Measurements from ENCODE around the gene CA5A.
"Not testable (repeated sequence)": the region's sequence is repeated elsewhere in the genome, so short reads cannot be mapped to it uniquely, and the experiment has no call there.

Gene CA5A

GRCh38 chr16:87936375-87937230 lies at the start of gene CA5A:
TSS of gene CA5A (minus strand) at chr16:87936529. CDS start at chr16:87936450, 79 bp downstream.
- Mint-ChIP-seq H3K27me3 (no peaks in the 10 kb centered on the region), H3K4me3 (no peak within 1 kb of the TSS), H3K36me3 (ENCODE audit: insufficient read depth) (no peaks in the 10 kb centered on the region), H3K9me3 (no peaks in the 10 kb centered on the region), H3K27ac (ENCODE audit: low read depth) (no peak within 1 kb of the TSS), H3K4me1 (no peaks in the 10 kb centered on the region)
- no peak for ATAC-seq (replicated peaks; ENCODE audit: extremely low read depth, poor library complexity, severe bottlenecking)
- DNase-seq (ENCODE audit: low spot score in 2 of 2): no peak

- DNase-seq (ENCODE audit: low spot score in 2 of 2); H3K27me3 Mint-ChIP-seq: not testable (repeated sequence)
Measured at GRCh38 chr16:87985493-87985892, 49.2 kb upstream of the CA5A start.

GRCh38 chr16:87984632-87985267 lies 48.4 kb upstream of the CA5A start:
- H3K4me1 Mint-ChIP-seq: peaks cover 39% of the 10 kb centered on the region
- no peaks in the 10 kb centered on the region for H3K27me3 Mint-ChIP-seq
- DNase-seq (ENCODE audit: low spot score in 2 of 2) (no peak), ATAC-seq (replicated peaks; ENCODE audit: extremely low read depth, poor library complexity, severe bottlenecking) (no peak)
- no peak overlapping the region for H3K4me3 Mint-ChIP-seq
- H3K9me3 Mint-ChIP-seq: no peaks in the 10 kb centered on the region
- peaks cover 25% of the 10 kb centered on the region for H3K36me3 Mint-ChIP-seq (ENCODE audit: insufficient read depth)
- H3K27ac Mint-ChIP-seq (ENCODE audit: low read depth): no peak overlapping the region

More at GRCh38 chr16:87985493-87985892, 49.2 kb upstream of the CA5A start:
- H3K4me1 Mint-ChIP-seq: peaks cover 32% of the 10 kb centered on the region
- H3K36me3 Mint-ChIP-seq (ENCODE audit: insufficient read depth): peaks cover 22% of the 10 kb centered on the region
- not testable (repeated sequence) for H3K27ac Mint-ChIP-seq (ENCODE audit: low read depth); H3K4me3 Mint-ChIP-seq; ATAC-seq (replicated peaks; ENCODE audit: extremely low read depth, poor library complexity, severe bottlenecking); H3K9me3 Mint-ChIP-seq

GRCh38 chr16:87984180-87984579 lies 47.9 kb upstream of the CA5A start:
- Mint-ChIP-seq H3K36me3 (ENCODE audit: insufficient read depth) (peaks cover 26% of the 10 kb centered on the region), H3K4me1 (peaks cover 45% of the 10 kb centered on the region)
- DNase-seq (ENCODE audit: low spot score in 2 of 2); H3K4me3 Mint-ChIP-seq; H3K27ac Mint-ChIP-seq (ENCODE audit: low read depth); H3K27me3 Mint-ChIP-seq; H3K9me3 Mint-ChIP-seq; ATAC-seq (replicated peaks; ENCODE audit: extremely low read depth, poor library complexity, severe bottlenecking): not testable (repeated sequence)

- H3K4me3 Mint-ChIP-seq; H3K27me3 Mint-ChIP-seq; H3K27ac Mint-ChIP-seq (ENCODE audit: low read depth); ATAC-seq (replicated peaks; ENCODE audit: extremely low read depth, poor library complexity, severe bottlenecking); H3K9me3 Mint-ChIP-seq; DNase-seq (ENCODE audit: low spot score in 2 of 2): not testable (repeated sequence)
- Mint-ChIP-seq H3K4me1 (peaks cover 49% of the 10 kb centered on the region), H3K36me3 (ENCODE audit: insufficient read depth) (peaks cover 27% of the 10 kb centered on the region)
Measured at GRCh38 chr16:87983737-87984097, 47.4 kb upstream of the CA5A start.

GRCh38 chr16:87983072-87983736 lies 46.9 kb upstream of the CA5A start:
- H3K4me3 Mint-ChIP-seq; H3K27me3 Mint-ChIP-seq; DNase-seq (ENCODE audit: low spot score in 2 of 2); ATAC-seq (replicated peaks; ENCODE audit: extremely low read depth, poor library complexity, severe bottlenecking); H3K27ac Mint-ChIP-seq (ENCODE audit: low read depth); H3K9me3 Mint-ChIP-seq: not testable (repeated sequence)
- Mint-ChIP-seq H3K36me3 (ENCODE audit: insufficient read depth) (peaks cover 26% of the 10 kb centered on the region), H3K4me1 (peaks cover 51% of the 10 kb centered on the region)

GRCh38 chr16:87982581-87983041 lies 46.3 kb upstream of the CA5A start:
- Mint-ChIP-seq H3K27me3 (no peaks in the 10 kb centered on the region), H3K9me3 (no peaks in the 10 kb centered on the region), H3K4me1 (peaks cover 51% of the 10 kb centered on the region), H3K36me3 (ENCODE audit: insufficient read depth) (peaks cover 25% of the 10 kb centered on the region), H3K4me3 (no peak overlapping the region), H3K27ac (ENCODE audit: low read depth) (no peak overlapping the region)
- ATAC-seq (replicated peaks; ENCODE audit: extremely low read depth, poor library complexity, severe bottlenecking) (no peak), DNase-seq (ENCODE audit: low spot score in 2 of 2) (no peak)

DNA sequence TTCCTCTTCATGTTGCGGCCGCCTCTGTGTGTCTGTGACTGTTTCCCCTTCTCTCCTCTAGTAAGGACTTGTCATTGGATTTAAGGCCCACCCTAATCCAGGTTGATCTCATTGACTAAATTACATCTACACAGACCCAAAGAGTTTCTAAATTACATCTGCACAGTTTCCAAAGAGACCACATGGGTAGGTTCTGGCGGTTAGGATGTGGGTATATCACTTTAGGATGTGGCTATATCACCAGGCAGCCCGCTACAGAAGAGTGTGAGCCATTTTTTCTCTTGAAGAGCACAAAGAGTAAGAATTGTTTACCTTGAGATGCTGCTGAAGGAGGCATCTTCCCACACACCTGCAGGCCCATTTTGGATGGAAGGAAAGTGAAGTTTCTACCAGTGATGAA lies 45.0 kb upstream of the CA5A start:
- ATAC-seq (replicated peaks; ENCODE audit: extremely low read depth, poor library complexity, severe bottlenecking): peak; percentile 45
- not testable (repeated sequence) for H3K9me3 Mint-ChIP-seq, H3K27me3 Mint-ChIP-seq
- Mint-ChIP-seq H3K4me1 (peaks cover 51% of the 10 kb centered on the region), H3K4me3 (peak overlapping the region; percentile 60), H3K27ac (ENCODE audit: low read depth) (peak overlapping the region; percentile 84), H3K36me3 (ENCODE audit: insufficient read depth) (peaks cover 27% of the 10 kb centered on the region)
- DNase-seq (ENCODE audit: low spot score in 2 of 2): peak in 1 of 2 donors; percentile 32

- H3K27ac Mint-ChIP-seq (ENCODE audit: low read depth): peak overlapping the region; percentile 94
- H3K4me1 Mint-ChIP-seq: peaks cover 51% of the 10 kb centered on the region
- H3K27me3 Mint-ChIP-seq, H3K9me3 Mint-ChIP-seq: not testable (repeated sequence)
- H3K36me3 Mint-ChIP-seq (ENCODE audit: insufficient read depth): peaks cover 26% of the 10 kb centered on the region
- peak; percentile 87 for ATAC-seq (replicated peaks; ENCODE audit: extremely low read depth, poor library complexity, severe bottlenecking)
- H3K4me3 Mint-ChIP-seq: peak overlapping the region; percentile 60
- DNase-seq (ENCODE audit: low spot score in 2 of 2): peak in 1 of 2 donors; percentile 39
Measured at GRCh38 chr16:87979911-87980630, 43.7 kb upstream of the CA5A start.

- Mint-ChIP-seq H3K27ac (ENCODE audit: low read depth) (peak overlapping the region; percentile 94), H3K4me3 (no peak overlapping the region), H3K4me1 (peaks cover 49% of the 10 kb centered on the region), H3K27me3 (no peaks in the 10 kb centered on the region), H3K36me3 (ENCODE audit: insufficient read depth) (peaks cover 26% of the 10 kb centered on the region), H3K9me3 (no peaks in the 10 kb centered on the region)
- ATAC-seq (replicated peaks; ENCODE audit: extremely low read depth, poor library complexity, severe bottlenecking) (no peak), DNase-seq (ENCODE audit: low spot score in 2 of 2) (no peak)
Measured at GRCh38 chr16:87979352-87979751, 43.0 kb upstream of the CA5A start.

GRCh38 chr16:87978127-87978526 lies 41.8 kb upstream of the CA5A start:
- Mint-ChIP-seq H3K36me3 (ENCODE audit: insufficient read depth) (peaks cover 28% of the 10 kb centered on the region), H3K4me1 (peaks cover 48% of the 10 kb centered on the region)

DNA sequence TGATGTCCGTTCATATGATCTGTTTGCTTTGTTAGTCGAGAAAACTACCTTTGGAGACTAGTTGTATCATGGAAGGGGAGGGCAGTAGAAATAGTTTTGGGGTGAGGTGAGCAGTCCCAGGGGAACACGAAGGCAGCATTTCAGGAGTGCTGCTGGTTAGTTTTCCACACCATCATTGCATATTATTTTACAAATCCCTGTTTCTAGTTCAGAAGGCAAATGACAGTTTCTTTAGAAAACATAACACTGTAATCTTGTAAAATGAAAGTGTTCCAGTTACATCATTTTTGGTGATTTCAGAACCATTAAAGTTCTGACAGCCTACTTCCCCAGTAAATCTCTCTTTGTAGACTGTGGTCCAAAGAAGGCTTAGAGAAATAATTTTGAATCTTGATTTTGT lies 40.3 kb upstream of the CA5A start:
- Mint-ChIP-seq H3K4me3 (no peak overlapping the region), H3K36me3 (ENCODE audit: insufficient read depth) (peaks cover 25% of the 10 kb centered on the region), H3K27me3 (no peaks in the 10 kb centered on the region), H3K27ac (ENCODE audit: low read depth) (no peak overlapping the region), H3K9me3 (peaks cover 10% of the 10 kb centered on the region), H3K4me1 (peaks cover 48% of the 10 kb centered on the region)
- DNase-seq (ENCODE audit: low spot score in 2 of 2) (no peak), ATAC-seq (replicated peaks; ENCODE audit: extremely low read depth, poor library complexity, severe bottlenecking) (no peak)

More at GRCh38 chr16:87978127-87978526, 41.8 kb upstream of the CA5A start:
- ATAC-seq (replicated peaks; ENCODE audit: extremely low read depth, poor library complexity, severe bottlenecking): no peak
- Mint-ChIP-seq H3K4me3 (no peak overlapping the region), H3K27ac (ENCODE audit: low read depth) (no peak overlapping the region), H3K9me3 (no peaks in the 10 kb centered on the region), H3K27me3 (no peaks in the 10 kb centered on the region)
- DNase-seq (ENCODE audit: low spot score in 2 of 2): no peak
